Gastroesophageal sphincter (tissue), 3 donors: ENCODE results near the gene KCNH2.

Source experiments
- CTCF ChIP-seq, 4 experiments: fragments of 200-600 bp in 2 of 4; fragments of 450-650 bp in 2 of 4; sonication (generic) in 1 of 4; IDR thresholded peaks; one replicate each; pipeline ENCODE4 v1.5.1; 2017 to 2019; ENCODE audit warnings: antibody characterized with exemption in 4 of 4, mild to moderate bottlenecking in 2 of 4, moderate library complexity in 2 of 4
- EP300 ChIP-seq: sonication (generic); formaldehyde crosslinking; IDR thresholded peaks from one replicate; pipeline ENCODE4 v1.6.1; 2017; ENCODE audit warnings: antibody characterized with exemption, mild to moderate bottlenecking
- POLR2A ChIP-seq, 2 donors: fragments of 450-650 bp; IDR thresholded peaks; one replicate each; pipeline ENCODE4 v1.6.1; 2017; ENCODE audit warnings: antibody characterized with exemption in 2 of 2, mild to moderate bottlenecking in 2 of 2, moderate library complexity in 1 of 2

- TF ChIP-seq POLR2A (IDR thresholded peaks at IDR 0.05) (no peak), CTCF (IDR thresholded peaks at IDR 0.05) (no peak), EP300 (no peak)
Measured at GRCh38 chr7:150938566-150938965, 39.6 kb downstream of the KCNH2 start.
